ENCODE measurements around the gene GOLGB1.

DNA sequence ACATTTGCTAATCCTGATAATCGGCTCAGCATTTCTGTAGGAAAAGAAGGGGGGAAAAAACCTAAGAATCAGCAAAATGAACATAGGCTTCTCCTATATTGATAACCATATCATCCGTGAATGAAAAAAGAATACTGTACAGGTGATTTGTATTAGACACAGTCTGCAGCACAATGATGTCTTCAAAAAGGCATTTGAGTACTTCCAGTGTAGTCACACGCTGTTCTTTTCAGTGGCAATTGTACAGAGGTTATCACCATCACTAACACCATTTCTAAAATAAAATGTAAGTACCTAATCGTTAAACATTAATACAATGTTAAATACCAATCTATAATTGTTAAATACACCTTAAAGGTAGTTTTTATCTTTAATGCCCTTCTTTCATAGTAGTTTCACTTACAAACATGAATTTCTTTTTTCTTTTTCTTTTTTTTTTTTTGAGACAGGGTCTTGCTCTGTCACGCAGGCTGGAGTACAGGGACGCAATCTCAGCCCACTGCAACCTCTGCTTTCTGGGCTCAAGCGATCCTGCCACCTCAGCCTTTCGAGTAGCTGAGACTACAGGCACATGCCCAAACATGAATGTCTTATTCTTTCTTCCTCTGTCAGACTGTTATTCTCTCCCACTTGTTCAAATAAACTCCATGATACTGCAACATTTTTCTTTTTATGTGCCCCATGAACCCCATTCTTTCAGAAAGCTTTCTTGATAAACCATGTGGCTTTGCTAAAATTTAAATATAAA, 18.4 kb downstream of the GOLGB1 start:
- TF ChIP-seq POLR2AphosphoS5 (IDR thresholded peaks at IDR 0.05; ENCODE audit: low read depth, low read length) (no peak), POLR2A (IDR thresholded peaks at IDR 0.05; ENCODE audit: low read depth, low read length) (no peak)
